Brain microvascular endothelial cell (primary cell): ENCODE data around the gene DNAH17.

Experiments used
- DNase-seq: peaks from one replicate; pipeline ENCODE4 v3.0.0-alpha.2; 2020
- H3K27ac ChIP-seq: fragments of 250-450 bp; sonication (Bioruptor Pico); 2 replicates; pipeline ENCODE4 v1.5.1; 2020; ENCODE audit warnings: mild to moderate bottlenecking, moderate library complexity
- H3K27me3 ChIP-seq: fragments of 250-450 bp; sonication (Bioruptor Pico); replicated peaks from 2 replicates; pipeline ENCODE4 v1.5.1; 2020; ENCODE audit warnings: mild to moderate bottlenecking
- H3K36me3 ChIP-seq: fragments of 250-450 bp; sonication (Bioruptor Pico); replicated peaks from 2 replicates; pipeline ENCODE4 v1.5.1; 2020; ENCODE audit warnings: mild to moderate bottlenecking
- H3K4me3 ChIP-seq: 2 replicates; pipeline ENCODE4 v1.5.1; 2011; ENCODE audit warnings: low read depth, mild to moderate bottlenecking, control low read depth, low read length, moderate library complexity
- in situ Hi-C: cut with HindIII; loops from 2 replicates; pipeline ENCODE4 v1.10.0; 2017; ENCODE audit warnings: low sequenced_read_pairs, low pct_ligation_motif_present
- TF ChIP-seq, protein P1 (sequence below): IDR thresholded peaks from 2 replicates; pipeline ENCODE4 v1.5.1; 2011; ENCODE audit warnings: low read depth, mild to moderate bottlenecking, moderate library complexity, low read length, control low read depth, inconsistent platforms; ENCODE audit errors: missing control alignments

Gene DNAH17

DNA sequence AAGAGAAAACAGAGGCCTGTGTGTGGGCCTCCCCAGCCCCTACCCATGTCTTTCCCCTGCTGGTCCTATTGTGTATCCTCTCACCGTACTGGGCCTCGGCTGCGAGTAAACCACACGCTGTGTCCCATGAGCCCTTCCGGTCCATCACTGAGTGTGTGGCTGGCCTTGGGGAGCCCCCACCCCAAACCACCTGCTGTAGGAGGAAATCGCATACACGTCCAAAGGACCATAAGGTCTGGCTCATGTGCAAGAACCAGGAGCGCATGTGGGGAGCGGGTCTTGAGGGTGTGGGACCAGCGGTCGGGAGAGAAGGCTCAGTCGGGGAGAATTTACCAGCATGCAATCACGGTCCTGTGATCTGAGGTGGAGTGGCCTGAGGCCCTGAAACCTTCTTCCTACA lies 38.4 kb upstream of the DNAH17 start:
- Histone ChIP-seq H3K4me3 (no peak overlapping the region), H3K36me3 (no peaks in the 10 kb centered on the region), H3K27ac (no peak overlapping the region), H3K27me3 (peaks cover 5% of the 10 kb centered on the region)
- DNase-seq, result no peak
- TF ChIP-seq, protein P1, sequence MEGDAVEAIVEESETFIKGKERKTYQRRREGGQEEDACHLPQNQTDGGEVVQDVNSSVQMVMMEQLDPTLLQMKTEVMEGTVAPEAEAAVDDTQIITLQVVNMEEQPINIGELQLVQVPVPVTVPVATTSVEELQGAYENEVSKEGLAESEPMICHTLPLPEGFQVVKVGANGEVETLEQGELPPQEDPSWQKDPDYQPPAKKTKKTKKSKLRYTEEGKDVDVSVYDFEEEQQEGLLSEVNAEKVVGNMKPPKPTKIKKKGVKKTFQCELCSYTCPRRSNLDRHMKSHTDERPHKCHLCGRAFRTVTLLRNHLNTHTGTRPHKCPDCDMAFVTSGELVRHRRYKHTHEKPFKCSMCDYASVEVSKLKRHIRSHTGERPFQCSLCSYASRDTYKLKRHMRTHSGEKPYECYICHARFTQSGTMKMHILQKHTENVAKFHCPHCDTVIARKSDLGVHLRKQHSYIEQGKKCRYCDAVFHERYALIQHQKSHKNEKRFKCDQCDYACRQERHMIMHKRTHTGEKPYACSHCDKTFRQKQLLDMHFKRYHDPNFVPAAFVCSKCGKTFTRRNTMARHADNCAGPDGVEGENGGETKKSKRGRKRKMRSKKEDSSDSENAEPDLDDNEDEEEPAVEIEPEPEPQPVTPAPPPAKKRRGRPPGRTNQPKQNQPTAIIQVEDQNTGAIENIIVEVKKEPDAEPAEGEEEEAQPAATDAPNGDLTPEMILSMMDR, result no peak
- in situ Hi-C loops, result no loop called here

DNA sequence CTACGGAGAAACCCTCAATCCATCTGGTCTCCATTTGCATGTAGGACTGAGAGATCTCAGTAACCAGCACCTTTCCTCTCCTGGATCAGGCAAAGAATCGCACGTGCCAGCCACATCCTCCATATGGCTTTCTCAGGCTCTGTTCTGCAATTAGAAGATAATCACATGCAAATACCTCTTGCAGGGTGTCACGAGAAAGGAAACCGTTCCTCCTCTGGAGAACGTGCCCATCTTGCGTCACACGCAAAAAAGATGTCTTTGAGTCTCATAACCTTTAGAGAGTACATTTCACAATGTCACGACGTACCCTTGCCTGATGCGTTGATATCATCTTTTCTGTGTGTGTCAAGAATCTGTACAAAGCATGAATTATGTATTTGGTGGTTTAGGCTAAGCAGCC lies 36.2 kb upstream of the DNAH17 start:
- Histone ChIP-seq H3K27me3 (peaks cover 5% of the 10 kb centered on the region), H3K36me3 (no peaks in the 10 kb centered on the region), H3K27ac (no peak overlapping the region), H3K4me3 (no peak overlapping the region)
- no peak for DNase-seq
- TF ChIP-seq, protein P1, result no peak
- in situ Hi-C loops, result no loop called here

DNA sequence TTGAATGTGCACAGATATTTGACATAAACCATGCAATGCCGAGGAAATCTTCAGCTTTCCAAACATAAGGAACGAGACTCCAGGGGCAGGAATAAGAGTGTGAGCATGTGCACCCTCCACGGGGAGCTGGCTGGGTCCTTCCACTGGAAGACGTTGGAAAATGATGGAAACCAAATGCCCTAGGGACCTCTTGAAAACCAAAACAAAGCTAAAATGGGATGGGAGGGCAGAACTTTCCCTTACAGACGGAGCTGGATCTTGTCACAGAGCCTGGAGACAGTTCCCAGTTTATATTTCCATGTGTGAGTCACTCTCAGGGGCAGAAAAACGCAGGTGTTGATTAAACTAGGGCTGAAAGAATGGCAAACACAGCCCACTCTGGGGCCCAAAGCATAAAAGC lies 34.4 kb upstream of the DNAH17 start:
- no peaks in the 10 kb centered on the region for H3K36me3 ChIP-seq
- in situ Hi-C loops, result no loop called here
- TF ChIP-seq, protein P1, result no peak

DNA sequence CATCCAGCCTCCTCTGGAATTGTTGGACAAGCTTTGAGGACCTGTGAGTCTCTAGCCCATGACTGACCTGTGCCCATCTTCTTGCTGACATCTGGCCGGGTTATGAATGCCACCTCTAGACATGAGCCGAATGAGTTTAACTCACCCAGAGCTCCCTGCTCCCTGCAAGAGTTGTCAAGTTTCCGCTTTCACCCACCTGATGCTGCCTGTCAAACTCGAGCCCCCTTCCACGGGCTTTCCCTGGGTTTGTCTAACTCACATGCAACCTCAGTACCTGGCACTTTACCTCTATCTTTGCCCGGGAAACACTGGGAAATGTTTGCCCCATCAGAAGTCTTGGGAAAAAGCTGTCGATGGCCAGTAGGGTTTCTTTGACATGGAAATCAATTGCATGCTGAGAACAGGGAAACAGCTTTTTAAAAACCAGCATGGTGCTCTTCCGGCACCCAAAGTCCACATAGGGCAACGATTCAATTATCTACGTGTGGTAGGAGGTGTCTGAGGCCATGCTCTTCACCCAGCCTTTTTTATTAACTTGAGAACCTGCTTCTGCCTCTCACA lies 33.8 kb upstream of the DNAH17 start:
- Histone ChIP-seq H3K36me3 (no peaks in the 10 kb centered on the region), H3K27ac (no peak overlapping the region), H3K4me3 (no peak overlapping the region), H3K27me3 (peaks cover 5% of the 10 kb centered on the region)
- in situ Hi-C loops, result no loop called here
- no peak for DNase-seq
- TF ChIP-seq, protein P1, result no peak

More for the DNA sequence above, 34.4 kb upstream of the DNAH17 start:
- DNase-seq, result no peak
- Histone ChIP-seq H3K27ac (no peak overlapping the region), H3K4me3 (no peak overlapping the region), H3K27me3 (peaks cover 5% of the 10 kb centered on the region)

DNA sequence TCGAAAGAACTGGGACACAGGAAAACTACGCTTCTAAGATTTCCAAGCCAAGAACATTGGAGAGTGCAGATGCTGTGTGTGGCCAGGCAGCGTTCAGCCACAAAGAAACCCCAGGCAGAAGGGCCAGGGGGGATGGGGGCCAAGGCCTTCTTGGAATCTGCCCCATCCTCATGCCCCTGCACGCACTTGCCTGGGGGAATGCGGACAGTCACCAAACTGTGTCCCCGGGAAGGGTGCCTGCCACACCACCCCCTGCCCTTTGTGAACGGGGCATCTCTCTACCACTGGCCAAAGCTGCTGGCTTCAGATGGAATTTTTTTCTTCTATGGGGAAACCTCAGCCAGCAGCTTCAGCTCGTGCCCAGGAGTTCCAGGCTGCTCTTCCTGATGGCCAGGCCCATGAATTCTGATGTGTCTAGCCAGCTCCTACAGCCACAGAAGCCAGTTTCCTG lies 32.0 kb upstream of the DNAH17 start:
- TF ChIP-seq, protein P1, result no peak
- Histone ChIP-seq H3K27me3 (peaks cover 5% of the 10 kb centered on the region), H3K36me3 (no peaks in the 10 kb centered on the region), H3K4me3 (no peak overlapping the region), H3K27ac (no peak overlapping the region)
- in situ Hi-C loops, result no loop called here
- no peak for DNase-seq

DNA sequence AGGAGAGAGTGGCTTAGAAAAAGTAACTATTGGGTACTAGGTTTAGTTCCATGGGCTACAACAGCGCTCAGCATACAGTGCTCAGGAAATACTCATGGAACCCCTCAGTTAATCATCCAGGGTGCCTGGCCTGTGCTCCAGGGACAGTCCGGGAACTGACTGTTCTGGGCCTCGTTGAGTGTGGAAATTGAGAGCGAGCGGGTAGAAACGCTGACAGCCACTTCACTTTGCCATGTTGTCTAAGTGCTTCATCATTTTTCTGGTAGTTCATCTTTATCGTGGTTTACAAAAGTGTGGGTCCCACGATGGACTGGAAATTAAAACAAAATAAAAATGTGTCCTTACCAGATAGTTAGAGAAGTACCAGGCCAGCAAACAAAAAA lies 31.6 kb upstream of the DNAH17 start:
- Histone ChIP-seq H3K27me3 (peaks cover 5% of the 10 kb centered on the region), H3K4me3 (no peak overlapping the region), H3K36me3 (no peaks in the 10 kb centered on the region), H3K27ac (no peak overlapping the region)
- DNase-seq, result no peak
- TF ChIP-seq, protein P1, result no peak
- in situ Hi-C loops, result no loop called here
